GM18951 (cell line): ENCODE data around the gene POU6F2.
"Not testable (repeated sequence)": the region's sequence is repeated elsewhere in the genome, so short reads cannot be mapped to it uniquely, and the experiment has no call there.

ENCODE experiments used
- POLR2A ChIP-seq: IDR thresholded peaks from 4 replicates; pipeline ENCODE4 v1.6.1; 2011; ENCODE audit warnings: mild to moderate bottlenecking; ENCODE audit not compliant: insufficient read length, insufficient read depth; ENCODE audit errors: extremely low read depth
- in situ Hi-C: fragments of 300-500 bp; cut with MboI; formaldehyde crosslinking; loops from one replicate; pipeline ENCODE4 v1.12.0; 2022; ENCODE audit warnings: low sequenced_read_pairs, mixed read lengths, inconsistent platforms; ENCODE audit not compliant: unreplicated experiment

Gene POU6F2

DNA sequence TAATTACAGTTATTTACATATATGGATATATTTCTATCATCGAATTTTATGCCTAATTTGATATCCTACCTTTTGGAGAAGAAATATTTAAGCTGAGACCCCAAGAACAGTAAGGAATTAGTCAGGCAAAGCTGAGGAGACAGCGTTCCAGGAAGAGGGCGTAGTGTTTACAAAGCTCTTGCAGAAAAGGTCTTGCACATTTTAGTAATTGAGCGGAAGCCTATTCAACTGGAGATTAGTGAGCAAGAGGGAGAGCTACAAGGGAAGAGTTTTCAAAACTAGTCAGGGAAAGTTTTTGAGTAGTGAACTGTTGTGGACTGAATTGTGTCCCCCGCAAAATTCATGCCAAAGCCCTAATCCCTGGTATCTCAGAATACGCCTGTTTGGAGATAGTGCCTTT is 26.5 kb upstream of the POU6F2 start:
- no peak for TF ChIP-seq POLR2A
- in situ Hi-C loops, result no loop called here

DNA sequence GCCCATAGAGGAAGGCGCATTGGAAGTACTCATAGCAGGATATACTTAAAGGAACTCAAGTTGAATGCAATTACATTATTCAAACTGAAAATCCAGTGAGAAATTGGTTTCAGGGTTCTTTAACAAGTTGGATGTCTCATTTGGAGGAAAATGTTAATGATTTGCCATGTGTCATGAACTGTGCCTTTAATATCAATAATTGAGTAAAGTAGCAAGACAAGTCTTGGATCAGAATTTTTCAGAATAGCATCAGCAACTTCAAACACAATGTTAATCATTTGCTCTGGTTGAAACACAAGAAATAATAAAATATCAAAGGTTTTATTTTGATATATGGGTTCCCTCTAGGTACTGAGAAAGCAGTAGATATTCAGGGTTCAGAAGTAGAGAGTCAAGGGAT is 24.5 kb upstream of the POU6F2 start:
- no peak for TF ChIP-seq POLR2A
- in situ Hi-C loops, result no loop called here

DNA sequence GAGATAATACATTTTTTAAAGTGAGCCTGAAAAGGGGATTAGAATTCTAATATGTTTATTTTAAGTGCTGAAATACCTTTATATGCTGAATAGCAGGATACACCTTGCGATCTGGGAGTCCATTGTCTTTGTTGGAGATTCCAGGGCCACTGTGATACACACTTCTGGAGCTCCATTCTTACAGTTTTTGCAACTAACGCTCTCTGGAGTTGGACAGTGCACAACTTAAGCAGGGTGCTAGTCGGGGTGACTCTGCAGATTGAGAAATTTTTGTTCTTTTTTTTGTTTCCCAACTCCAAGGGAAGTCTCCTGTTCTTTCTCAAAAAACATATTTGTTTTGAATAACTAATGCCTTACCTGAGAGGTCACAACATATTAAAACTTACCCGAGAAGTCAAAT is 23.7 kb upstream of the POU6F2 start:
- TF ChIP-seq POLR2A, result no peak
- in situ Hi-C loops, result no loop called here

DNA sequence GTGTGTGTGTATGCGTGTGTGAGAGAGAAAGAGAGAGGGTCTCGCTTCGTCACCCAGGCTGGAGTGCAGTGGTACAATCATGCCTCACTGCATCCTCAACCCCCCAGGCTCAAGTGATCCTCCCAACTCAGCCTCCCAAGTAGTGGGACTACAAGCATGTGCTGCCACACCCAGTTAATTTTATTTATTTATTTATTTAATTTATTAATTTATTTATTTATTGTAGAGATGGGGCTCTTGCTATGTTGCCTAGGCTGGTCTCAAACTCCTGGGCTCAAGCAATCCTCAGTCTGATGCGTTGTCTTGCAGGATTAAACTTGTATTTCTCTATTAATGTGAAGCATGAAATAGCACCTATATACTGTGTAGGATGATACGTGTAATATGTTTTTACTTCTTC is 21.8 kb upstream of the POU6F2 start:
- in situ Hi-C loops, result no loop called here
- TF ChIP-seq POLR2A, result no peak

DNA sequence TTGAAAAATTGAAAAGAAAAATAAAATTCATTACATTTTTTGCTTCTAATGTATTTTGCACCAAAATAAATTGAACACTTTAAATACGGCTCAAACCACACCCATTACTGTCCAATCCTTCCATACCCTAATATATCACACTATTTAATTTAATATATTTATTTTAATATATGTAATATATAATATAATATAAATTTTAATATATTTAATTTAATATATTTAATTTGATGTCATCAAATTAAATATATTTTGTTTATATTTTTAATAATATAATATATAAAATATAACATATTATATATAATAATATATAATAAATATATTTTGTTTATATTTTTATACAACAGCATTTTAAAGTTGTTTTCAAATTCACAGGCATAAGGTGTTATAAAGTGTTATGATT is 15.7 kb upstream of the POU6F2 start:
- in situ Hi-C loops, result no loop called here
- no peak for TF ChIP-seq POLR2A

DNA sequence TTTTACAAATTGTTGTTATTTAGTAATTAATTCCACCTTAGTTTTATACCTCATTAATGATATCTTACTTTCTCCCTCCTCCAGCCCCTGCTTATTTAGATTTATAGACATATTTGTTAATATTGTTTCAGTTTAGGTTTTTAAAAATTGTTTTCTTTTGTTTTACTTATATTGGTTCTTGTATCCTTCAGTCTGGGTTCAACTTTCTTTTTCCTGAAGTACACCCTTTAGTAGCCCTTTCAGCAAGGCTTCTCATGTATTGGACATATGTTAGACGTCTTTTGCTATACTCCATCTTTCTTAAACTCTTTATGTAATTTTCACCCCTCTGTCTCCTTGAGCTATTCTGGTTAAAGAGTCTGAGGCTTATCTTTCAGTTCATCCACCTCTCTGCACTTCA is 12.8 kb upstream of the POU6F2 start:
- no peak for TF ChIP-seq POLR2A
- in situ Hi-C loops, result no loop called here

DNA sequence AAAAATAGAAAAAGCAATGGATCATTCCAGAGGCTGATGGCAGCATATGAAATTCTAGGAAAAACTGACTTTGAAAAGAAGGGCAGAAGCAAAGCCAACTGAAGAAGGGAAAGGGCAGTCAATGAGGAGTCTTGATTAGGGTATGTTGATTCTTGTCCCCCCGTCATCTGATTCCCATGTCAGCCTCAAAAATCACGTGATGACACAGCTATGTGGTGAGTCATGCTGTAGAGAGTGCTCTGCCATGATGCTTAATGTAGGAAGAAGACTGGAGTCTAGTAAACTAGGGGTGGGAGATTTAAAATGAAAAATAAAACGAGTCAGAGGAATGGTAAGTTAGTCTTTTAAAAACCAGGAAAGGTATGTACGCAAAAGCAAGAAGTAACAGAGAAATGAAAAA is 3.9 kb upstream of the POU6F2 start:
- TF ChIP-seq POLR2A, result no peak
- in situ Hi-C loops, result no loop called here

DNA sequence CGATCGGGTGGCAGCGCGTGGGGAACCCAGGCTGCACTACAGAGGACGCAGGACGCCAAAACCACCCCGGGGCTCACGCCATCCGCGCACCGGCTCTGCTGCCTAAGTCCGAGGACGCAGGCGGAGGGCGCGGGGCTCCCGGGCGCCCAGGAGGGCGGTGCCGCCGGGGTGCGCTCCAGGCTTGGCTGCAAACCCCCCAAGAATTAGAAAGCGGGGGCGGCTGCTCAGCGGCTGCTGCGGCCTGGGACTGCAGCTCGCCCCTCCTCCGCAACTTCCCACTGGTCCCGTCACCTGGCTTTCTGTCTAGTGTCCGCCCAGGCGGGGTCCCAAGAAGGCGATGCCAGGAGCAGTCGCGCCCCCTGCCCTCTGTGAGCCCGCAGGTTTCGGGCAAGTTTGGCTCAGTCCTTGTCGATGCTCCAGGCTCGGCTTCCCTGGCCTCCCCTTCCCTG is 1.7 kb upstream of the POU6F2 start:
- in situ Hi-C loops, result no loop called here
- no peak for TF ChIP-seq POLR2A

DNA sequence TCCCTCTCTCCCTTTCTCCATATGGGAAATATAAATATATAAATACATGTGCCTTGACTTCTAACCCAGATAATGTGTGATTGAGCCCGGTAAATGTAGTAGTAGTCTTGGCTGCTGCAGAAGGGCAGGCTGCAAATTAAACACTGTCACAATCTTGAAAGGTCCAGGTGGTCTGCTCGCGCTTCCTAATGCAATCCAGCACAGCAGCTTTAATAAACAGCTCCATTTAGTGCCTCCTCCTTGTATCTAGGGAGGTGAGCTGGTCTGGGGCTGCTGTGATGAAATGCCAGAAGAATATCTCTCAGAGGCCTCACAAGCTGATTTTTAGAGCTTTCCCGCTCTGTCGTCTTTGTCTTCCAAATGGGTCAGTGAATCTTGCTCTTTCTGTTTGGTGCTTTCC is 782 bp downstream of the POU6F2 start:
- in situ Hi-C loops, result no loop called here
- no peak for TF ChIP-seq POLR2A

DNA sequence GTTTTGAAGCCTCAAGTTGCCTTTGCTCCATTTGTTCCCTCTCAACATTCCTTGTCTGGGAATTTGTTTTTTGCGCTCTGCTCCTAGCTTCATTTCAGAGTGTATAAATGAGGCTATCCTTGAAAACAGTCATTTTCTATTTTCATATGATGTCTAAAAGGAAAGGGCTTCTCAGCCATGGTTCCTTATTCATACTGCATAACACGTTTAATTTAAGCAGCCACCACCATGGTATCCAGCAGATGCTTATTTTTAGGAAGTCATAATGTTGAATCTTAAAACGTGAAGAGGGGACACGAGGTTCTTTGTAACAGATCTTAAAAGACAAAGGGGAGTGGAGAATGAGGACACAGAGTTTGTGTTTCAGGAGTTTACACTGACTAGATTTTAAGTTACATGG is 14.5 kb downstream of the POU6F2 start:
- TF ChIP-seq POLR2A, result no peak
- in situ Hi-C loops, result no loop called here

DNA sequence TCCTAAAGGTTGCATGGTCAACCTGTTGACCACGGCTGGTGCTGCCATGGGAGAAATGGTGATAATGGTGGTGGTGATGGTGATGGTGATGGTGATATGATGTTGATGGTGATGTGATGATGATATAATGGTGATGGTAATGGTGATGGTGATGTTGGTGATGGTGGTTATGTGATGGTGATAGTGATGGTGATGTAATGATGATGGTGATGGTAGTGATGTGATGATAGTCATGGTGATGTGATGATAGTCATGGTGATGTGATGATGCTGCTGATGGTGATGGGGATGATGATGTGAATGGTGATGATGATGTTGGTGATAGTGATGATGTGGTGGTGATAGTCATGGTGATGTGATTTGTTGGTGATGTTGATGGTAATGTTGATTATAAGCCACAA is 23.9 kb downstream of the POU6F2 start:
- in situ Hi-C loops, result no loop called here
- TF ChIP-seq POLR2A, result no peak

DNA sequence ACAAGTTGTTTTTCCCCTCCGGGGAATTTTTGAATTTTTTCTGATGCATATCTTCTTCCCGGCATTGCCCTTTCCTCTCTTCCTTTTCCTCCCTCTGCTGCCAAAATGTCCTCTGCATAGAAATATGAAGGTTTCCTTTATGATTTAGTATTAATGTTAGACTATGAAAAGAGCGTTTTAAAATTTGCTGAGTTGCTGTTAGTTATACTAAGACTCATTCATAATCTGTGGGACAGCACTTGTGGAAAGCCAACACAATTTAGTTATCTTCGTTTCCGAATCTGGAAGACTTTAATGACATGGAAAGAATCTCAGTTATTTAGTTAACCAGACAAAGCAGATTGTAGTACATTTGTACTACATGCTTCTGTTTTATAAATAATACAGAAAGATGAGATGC is 25.0 kb downstream of the POU6F2 start:
- in situ Hi-C loops, result no loop called here
- TF ChIP-seq POLR2A, result no peak

DNA sequence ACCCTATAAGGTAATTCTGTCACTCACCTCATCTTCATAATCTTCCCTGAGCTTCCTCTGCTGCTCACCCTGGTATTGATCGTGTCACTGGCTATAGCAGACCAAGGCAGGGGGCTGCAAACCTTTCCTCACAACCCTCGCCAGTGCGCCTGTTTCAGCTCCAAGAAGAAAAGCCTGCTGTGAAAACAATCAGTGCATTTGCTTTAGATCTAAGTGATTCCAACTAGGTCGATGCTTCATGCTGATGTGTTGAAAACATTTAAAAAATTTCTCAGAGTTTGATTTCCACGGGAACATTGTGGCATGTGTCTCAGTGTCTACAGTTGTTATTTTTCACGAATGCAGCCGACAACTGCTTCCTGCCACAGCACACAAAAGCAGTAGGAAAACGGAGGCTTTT is 27.3 kb downstream of the POU6F2 start:
- no peak for TF ChIP-seq POLR2A
- in situ Hi-C loops, result no loop called here

DNA sequence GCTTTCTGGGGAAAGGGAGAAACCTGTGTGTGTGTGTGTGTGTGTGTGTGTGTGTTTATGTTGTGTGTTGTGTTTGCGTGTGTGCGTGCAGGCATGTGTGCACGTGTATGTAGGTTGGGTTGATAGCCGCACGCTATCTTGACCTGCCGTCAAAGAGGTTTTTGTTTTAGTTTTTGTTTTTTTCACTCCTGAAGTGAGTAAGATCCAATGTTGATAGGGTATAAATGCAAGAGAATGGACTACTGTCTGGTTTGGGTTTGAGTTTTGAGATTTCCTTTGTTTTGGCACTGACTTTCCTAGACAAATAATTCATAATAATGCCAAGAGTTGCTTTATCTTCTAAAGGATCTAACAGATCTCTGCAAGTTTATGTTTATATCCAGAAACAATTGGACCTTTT is 27.8 kb downstream of the POU6F2 start:
- TF ChIP-seq POLR2A, result no peak
- in situ Hi-C loops, result no loop called here

DNA sequence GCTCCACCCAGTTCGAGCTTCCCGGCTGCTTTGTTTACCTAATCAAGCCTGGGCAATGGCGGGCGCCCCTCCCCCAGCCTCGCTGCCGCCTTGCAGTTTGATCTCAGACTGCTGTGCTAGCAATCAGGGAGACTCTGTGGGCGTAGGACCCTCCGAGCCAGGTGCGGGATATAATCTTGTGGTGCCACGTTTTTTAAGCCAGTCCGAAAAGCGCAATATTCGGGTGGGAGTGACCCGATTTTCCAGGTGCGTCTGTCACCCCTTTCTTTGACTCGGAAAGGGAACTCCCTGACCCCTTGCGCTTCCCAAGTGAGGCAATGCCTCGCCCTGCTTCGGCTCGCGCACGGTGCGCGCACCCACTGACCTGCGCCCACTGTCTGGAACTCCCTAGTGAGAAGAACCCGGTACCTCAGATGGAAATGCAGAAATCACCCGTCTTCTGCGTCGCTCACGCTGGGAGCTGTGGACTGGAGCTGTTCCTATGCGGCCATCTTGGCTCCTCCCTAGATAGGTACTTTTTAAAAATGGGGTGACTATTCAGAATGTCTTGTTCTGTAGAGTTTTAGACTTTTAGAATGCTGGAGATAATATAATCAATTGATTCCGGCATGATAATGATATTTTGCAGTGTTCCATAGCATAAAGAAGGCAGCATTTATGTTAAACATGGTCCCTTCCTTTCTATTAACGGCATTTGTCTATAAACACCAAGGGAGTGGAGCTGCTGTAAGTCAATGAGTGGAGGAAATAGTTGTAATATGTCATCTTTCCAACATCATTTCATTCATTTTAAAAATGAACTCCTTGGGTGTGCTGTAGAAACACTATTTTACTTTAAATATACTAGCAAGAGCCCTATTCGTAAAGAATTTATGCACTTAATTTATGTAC is 35.6 kb downstream of the POU6F2 start:
- in situ Hi-C loops, result not testable (repeated sequence)

DNA sequence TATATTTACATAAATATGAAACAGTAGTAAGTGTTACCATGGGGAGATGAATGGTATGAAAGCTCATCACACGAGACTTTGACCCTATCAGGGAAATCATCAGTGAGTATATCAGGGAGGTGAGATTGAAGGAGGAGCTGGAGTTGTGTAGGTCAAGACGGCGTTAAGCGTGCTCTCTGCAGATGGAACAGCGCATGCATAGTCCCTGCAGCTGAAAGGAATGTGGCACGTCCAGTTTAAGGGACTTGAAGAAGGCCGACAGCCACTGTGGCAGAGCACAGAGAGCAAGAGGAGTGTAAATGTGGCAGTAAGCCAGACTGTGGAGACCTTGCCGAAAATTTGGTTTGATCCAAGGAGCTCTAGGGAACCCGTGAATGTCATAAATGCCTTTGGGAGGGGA is 38.9 kb downstream of the POU6F2 start:
- in situ Hi-C loops, result no loop called here
- TF ChIP-seq POLR2A, result no peak
